GM10266 (cell line): ENCODE measurements around the gene ITGA2B.

Source experiments
- DNase-seq: peaks from one replicate; pipeline ENCODE4 v3.0.0; 2012; ENCODE audit errors: extremely low spot score
- TF ChIP-seq, protein P1 (sequence below): IDR thresholded peaks from 2 replicates; pipeline ENCODE4 v1.5.1; 2012; ENCODE audit warnings: mild to moderate bottlenecking, low read depth; ENCODE audit not compliant: control insufficient read depth, insufficient read depth; ENCODE audit errors: missing control alignments

The ITGA2B gene

DNA sequence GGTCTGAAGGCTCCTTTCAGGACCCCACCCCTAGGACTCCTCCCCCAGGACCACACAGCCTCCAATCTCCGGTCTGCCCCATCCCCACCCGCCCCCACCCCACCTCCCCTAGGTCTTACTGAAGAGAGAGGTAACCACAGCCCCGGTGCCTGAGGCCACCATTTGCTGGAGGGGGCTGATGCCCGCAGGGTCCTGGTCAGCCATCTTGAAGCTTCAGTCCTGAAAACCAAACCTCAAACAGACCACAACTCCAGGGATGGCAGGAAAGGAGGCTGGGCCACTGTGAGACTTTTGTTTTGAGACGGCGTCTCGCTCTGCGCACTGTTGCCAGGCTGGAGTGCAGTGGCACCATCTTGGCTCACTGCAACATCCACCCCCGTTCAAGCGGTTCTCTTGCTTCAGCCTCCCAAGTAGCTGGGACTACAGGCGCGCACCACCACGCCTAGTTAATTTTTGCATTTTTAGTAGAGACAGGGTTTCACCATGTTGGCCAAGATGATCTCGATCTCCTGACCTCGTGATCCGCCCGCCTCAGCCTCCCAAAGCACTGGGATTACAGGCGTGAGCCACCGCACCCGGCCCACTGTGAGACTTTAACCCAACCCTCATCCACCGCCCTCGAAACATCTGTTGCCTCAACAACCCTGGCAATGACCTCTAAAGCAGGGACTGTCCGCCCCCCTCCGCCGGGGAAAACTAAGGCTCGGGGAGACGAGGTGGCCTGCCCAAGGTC, 65.9 kb downstream of the ITGA2B start:
- DNase-seq: no peak
- TF ChIP-seq, protein P1, sequence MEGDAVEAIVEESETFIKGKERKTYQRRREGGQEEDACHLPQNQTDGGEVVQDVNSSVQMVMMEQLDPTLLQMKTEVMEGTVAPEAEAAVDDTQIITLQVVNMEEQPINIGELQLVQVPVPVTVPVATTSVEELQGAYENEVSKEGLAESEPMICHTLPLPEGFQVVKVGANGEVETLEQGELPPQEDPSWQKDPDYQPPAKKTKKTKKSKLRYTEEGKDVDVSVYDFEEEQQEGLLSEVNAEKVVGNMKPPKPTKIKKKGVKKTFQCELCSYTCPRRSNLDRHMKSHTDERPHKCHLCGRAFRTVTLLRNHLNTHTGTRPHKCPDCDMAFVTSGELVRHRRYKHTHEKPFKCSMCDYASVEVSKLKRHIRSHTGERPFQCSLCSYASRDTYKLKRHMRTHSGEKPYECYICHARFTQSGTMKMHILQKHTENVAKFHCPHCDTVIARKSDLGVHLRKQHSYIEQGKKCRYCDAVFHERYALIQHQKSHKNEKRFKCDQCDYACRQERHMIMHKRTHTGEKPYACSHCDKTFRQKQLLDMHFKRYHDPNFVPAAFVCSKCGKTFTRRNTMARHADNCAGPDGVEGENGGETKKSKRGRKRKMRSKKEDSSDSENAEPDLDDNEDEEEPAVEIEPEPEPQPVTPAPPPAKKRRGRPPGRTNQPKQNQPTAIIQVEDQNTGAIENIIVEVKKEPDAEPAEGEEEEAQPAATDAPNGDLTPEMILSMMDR: no peak

DNA sequence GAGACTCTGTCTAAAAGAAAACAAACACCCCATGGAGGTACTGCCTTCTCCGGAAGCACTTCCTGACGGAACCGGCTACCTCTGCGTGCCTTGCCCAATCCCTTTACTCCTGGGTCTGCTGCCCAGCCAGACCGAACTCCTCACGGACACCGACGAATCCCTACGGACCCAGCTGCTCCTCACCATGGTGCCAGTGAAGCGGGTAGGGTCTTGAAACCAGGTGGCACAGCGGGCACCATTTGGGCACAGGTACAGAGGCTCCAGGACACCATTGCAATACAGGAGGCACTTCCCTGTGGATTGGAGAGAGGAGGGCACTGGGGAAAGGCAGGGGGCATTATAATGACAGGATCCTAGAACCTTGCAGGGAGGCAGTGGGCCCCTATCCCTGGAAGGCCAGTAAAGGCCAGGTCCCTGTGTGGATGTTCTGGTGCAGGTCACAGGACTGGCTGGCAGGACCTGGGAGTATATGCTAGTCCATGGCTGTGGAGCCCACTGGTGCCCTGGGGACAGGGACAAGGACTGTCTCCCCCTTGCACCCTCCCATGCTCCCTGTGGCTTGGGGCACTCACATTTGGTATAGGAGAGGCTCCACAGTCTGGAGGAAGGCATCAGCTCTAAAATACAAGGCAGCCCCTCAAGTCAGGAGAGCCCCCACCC, 67.1 kb downstream of the ITGA2B start:
- DNase-seq: no peak
- TF ChIP-seq, protein P1: no peak
